Measurements from ENCODE around the gene CCDC13. TPM values are rescaled to one million over a fixed set of nuclear protein-coding genes. Genes with fewer than 3 reads are reported as not detected.

The CCDC13 gene
- total and polyA plus RNA-seq, 2 of the 13 experiments (the other 11 are each of a cell fraction or from before 2014, with no cell fraction given) = 0.22 to 0.51 TPM

DNA sequence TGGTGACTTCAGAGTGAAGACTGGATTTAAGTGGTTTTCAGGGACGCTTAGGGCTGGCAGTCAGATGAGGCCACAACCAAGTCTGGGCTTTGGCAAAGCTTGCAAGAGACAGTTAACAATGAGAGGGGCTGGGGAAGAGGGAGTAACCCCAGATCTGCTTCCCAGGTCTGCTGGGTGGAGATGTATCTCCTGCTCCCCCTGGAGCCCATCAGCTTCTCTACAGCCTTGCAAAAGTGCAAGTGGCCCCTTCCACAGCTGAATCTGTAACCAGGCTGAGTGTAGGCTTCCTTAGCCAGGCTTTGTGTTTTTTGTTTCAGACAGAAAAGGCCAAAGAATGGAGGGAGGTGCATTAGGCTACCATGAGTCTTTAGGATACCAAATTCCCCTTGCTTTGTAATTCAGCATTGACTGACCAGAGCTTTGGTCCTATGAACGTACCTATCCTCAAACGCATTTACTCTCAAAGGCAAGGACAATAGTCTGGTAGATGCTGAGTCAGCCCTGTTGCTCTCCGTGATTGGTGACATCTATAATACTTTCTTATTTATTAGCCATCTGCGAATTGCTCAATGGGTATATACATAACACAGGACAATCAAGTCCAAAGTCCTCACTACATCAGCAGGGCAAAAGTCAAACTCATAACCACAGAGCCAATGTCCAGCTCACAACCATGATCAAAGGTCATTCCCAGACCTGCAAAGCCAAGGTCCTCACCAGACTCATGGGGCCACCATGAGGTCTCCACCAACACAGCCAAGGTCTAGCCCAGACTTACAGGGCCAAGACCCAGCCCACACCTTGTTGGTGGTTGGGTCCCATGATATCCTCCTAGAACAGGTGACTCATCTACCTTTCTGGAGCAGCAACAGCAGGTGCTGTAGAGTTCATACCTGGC lies 17.1 kb downstream of the CCDC13 start (continued):
- no peak for TF ChIP-seq NONO (IDR thresholded peaks at IDR 0.05)
- TF ChIP-seq NONO (CRISPR knock-in tag; conservative IDR thresholded peaks at IDR 0.05) = no peak; the same call in 1 of the 2 replicates
- TF ChIP-seq, protein P1, sequence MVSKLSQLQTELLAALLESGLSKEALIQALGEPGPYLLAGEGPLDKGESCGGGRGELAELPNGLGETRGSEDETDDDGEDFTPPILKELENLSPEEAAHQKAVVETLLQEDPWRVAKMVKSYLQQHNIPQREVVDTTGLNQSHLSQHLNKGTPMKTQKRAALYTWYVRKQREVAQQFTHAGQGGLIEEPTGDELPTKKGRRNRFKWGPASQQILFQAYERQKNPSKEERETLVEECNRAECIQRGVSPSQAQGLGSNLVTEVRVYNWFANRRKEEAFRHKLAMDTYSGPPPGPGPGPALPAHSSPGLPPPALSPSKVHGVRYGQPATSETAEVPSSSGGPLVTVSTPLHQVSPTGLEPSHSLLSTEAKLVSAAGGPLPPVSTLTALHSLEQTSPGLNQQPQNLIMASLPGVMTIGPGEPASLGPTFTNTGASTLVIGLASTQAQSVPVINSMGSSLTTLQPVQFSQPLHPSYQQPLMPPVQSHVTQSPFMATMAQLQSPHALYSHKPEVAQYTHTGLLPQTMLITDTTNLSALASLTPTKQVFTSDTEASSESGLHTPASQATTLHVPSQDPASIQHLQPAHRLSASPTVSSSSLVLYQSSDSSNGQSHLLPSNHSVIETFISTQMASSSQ (IDR thresholded peaks at IDR 0.05; ENCODE audit: low read depth) = no peak
- TF ChIP-seq, protein P1 (CRISPR knock-in tag; IDR thresholded peaks at IDR 0.05; ENCODE audit: borderline replicate concordance) = peak; percentile 59; the same call in 1 of the 2 replicates
- TF ChIP-seq ZNF574 (CRISPR knock-in tag; IDR thresholded peaks at IDR 0.05) = peak; percentile 63
- TF ChIP-seq ZKSCAN1 (IDR thresholded peaks at IDR 0.05; ENCODE audit: low read length) = no peak
- TF ChIP-seq, protein P2, sequence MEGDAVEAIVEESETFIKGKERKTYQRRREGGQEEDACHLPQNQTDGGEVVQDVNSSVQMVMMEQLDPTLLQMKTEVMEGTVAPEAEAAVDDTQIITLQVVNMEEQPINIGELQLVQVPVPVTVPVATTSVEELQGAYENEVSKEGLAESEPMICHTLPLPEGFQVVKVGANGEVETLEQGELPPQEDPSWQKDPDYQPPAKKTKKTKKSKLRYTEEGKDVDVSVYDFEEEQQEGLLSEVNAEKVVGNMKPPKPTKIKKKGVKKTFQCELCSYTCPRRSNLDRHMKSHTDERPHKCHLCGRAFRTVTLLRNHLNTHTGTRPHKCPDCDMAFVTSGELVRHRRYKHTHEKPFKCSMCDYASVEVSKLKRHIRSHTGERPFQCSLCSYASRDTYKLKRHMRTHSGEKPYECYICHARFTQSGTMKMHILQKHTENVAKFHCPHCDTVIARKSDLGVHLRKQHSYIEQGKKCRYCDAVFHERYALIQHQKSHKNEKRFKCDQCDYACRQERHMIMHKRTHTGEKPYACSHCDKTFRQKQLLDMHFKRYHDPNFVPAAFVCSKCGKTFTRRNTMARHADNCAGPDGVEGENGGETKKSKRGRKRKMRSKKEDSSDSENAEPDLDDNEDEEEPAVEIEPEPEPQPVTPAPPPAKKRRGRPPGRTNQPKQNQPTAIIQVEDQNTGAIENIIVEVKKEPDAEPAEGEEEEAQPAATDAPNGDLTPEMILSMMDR (CRISPR knock-in tag; IDR thresholded peaks at IDR 0.05) = peak; percentile 77
- peak; percentile 96 for TF ChIP-seq SALL1 (CRISPR knock-in tag; IDR thresholded peaks at IDR 0.05)
- TF ChIP-seq ZFP62 (CRISPR knock-in tag; IDR thresholded peaks at IDR 0.05) = no peak
- TF ChIP-seq ZNF607 (CRISPR knock-in tag; IDR thresholded peaks at IDR 0.05; ENCODE audit: borderline replicate concordance) = 0 out of 2 replicates have a peak, but pooled peaks have one; percentile 25
- TF ChIP-seq, protein P3, sequence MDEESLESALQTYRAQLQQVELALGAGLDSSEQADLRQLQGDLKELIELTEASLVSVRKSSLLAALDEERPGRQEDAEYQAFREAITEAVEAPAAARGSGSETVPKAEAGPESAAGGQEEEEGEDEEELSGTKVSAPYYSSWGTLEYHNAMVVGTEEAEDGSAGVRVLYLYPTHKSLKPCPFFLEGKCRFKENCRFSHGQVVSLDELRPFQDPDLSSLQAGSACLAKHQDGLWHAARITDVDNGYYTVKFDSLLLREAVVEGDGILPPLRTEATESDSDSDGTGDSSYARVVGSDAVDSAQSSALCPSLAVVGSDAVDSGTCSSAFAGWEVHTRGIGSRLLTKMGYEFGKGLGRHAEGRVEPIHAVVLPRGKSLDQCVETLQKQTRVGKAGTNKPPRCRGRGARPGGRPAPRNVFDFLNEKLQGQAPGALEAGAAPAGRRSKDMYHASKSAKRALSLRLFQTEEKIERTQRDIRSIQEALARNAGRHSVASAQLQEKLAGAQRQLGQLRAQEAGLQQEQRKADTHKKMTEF (CRISPR knock-in tag; IDR thresholded peaks at IDR 0.05) = peak; percentile 68
- TF ChIP-seq KDM1A (CRISPR knock-in tag; IDR thresholded peaks at IDR 0.05) = peak; percentile 77
- peak; percentile 54; the same call in 1 of the 2 replicates for TF ChIP-seq KAT8 (CRISPR knock-in tag; IDR thresholded peaks at IDR 0.05)
- peak; percentile 50; the same call in 1 of the 2 replicates for TF ChIP-seq HHEX (CRISPR knock-in tag; IDR thresholded peaks at IDR 0.05)
- no peak for TF ChIP-seq ZFP36L2 (CRISPR knock-in tag; IDR thresholded peaks at IDR 0.05)
- 0 out of 2 replicates have a peak, but pooled peaks have one; percentile 36 for TF ChIP-seq REPIN1 (CRISPR knock-in tag; IDR thresholded peaks at IDR 0.05; ENCODE audit: borderline replicate concordance, low read depth)
- no peak for TF ChIP-seq ZNF510 (CRISPR knock-in tag; IDR thresholded peaks at IDR 0.05; ENCODE audit: low read depth)
- peak; percentile 46; the same call in 1 of the 2 replicates for TF ChIP-seq ZSCAN31 (CRISPR knock-in tag; IDR thresholded peaks at IDR 0.05; ENCODE audit: low read depth)
- peak; percentile 84 for TF ChIP-seq KDM6A (CRISPR knock-in tag; IDR thresholded peaks at IDR 0.05; ENCODE audit: low read depth)
- no peak for TF ChIP-seq ZNF12 (CRISPR knock-in tag; IDR thresholded peaks at IDR 0.05)

All from HepG2 (cell line).